Activated T-cell treated with anti-CD3 and anti-CD28 coated beads, Interleukin-2, amount 50 U/mL, for 72 hours (primary cell): ENCODE measurements around the gene TCL1A. TPM values are rescaled to one million over a fixed set of nuclear protein-coding genes. Genes with fewer than 3 reads are reported as not detected.

ENCODE experiments used
- ATAC-seq, 2 donors: fragments of 150-1000 bp; cut with Tn5 transposase; replicated peaks in 1 of 2; 2 replicates each; pipeline ENCODE4 v1.10.0; 2021; ENCODE audit warnings: moderate library complexity in 2 of 2, mild to moderate bottlenecking in 1 of 2
- DNase-seq, 2 donors: peaks; one replicate each; pipeline ENCODE4 v3.0.0; 2021 to 2022; ENCODE audit warnings: mixed read lengths in 1 of 2
- H3K27ac Mint-ChIP-seq: one replicate; pipeline ENCODE4 v1.8.0; 2022; ENCODE audit warnings: mild to moderate bottlenecking, moderate library complexity, mixed read lengths
- H3K27me3 Mint-ChIP-seq: one replicate; pipeline ENCODE4 v1.8.0; 2022; ENCODE audit warnings: low read depth, mixed read lengths
- H3K36me3 Mint-ChIP-seq, 2 donors: one replicate each; pipeline ENCODE4 v1.8.0; 2022; ENCODE audit warnings: mixed read lengths in 2 of 2, mild to moderate bottlenecking in 1 of 2; ENCODE audit not compliant: insufficient read depth in 2 of 2
- H3K4me1 Mint-ChIP-seq: one replicate; pipeline ENCODE4 v1.8.0; 2022; ENCODE audit warnings: low read depth, mixed read lengths
- H3K4me3 Mint-ChIP-seq, 2 donors: one replicate each; pipeline ENCODE4 v1.8.0; 2022; ENCODE audit warnings: mild to moderate bottlenecking in 2 of 2, mixed read lengths in 2 of 2, moderate library complexity in 2 of 2
- H3K9me3 Mint-ChIP-seq, 2 donors: one replicate each; pipeline ENCODE4 v1.8.0; 2022; ENCODE audit warnings: mixed read lengths in 2 of 2
- total RNA-seq, 2 donors: library from RNA; stranded (reverse); gene quantifications; one replicate each; pipeline ENCODE4 v1.2.3, GENCODE V29; 2022

Gene TCL1A
- total RNA-seq, 2 donors from 2014 or later: 0.29 to 1.3 TPM

GRCh38 chr14:95663226-95663797 is 50.6 kb downstream of the TCL1A start:
- Mint-ChIP-seq H3K27ac (no peak overlapping the region), H3K4me3 (no peak overlapping the region), H3K9me3 (no peaks in the 10 kb centered on the region), H3K4me1 (peaks cover 10% of the 10 kb centered on the region), H3K27me3 (peaks cover 17% of the 10 kb centered on the region), H3K36me3 (no peaks in the 10 kb centered on the region)
- ATAC-seq: no peak
- no peak for DNase-seq

DNA sequence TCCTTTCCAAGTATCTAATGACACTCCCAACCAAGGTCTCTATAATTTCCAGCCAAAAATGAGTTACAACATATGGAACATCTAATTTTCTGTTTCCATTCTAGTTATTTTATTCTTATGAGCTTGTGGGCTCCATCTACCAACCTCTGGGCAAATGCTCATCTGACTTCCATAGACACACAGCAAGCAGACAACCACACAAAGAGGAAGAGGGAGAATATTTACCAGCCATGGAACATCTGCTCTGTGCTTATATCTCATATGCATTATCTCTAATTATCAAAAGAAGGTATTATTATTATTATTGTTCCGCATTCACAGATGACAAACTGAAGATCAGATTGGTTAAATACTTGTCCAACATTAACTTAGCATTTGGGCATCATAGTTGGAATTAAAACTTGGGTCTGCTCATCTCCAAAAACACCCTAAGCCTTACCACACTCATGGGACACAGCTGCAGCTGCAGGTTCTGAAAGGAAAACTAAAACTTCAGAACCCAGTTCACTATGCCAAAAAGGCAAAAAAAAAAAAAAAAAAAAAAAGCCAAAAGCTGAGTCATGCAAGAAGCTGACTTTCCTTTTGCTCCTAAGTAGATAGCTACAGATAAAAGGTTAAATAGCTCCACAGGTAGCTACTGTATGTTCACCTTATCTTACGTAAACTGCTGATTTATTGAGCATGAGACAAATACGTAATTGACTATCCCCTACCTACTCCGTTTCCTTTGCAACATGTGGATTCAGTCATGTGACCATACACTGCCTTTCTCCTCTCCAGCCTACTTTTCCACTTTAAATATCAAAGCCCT is 51.3 kb downstream of the TCL1A start:
- no peak for ATAC-seq
- no peak for DNase-seq
- peaks cover 10% of the 10 kb centered on the region for H3K4me1 Mint-ChIP-seq
- no peaks in the 10 kb centered on the region for H3K9me3 Mint-ChIP-seq
- no peaks in the 10 kb centered on the region for H3K36me3 Mint-ChIP-seq
- peaks cover 22% of the 10 kb centered on the region for H3K27me3 Mint-ChIP-seq
- H3K4me3 Mint-ChIP-seq: no peak overlapping the region
- no peak overlapping the region for H3K27ac Mint-ChIP-seq

GRCh38 chr14:95660651-95661515 is 53.0 kb downstream of the TCL1A start:
- peaks cover 33% of the 10 kb centered on the region for H3K27me3 Mint-ChIP-seq
- DNase-seq: no peak
- ATAC-seq: no peak
- no peaks in the 10 kb centered on the region for H3K9me3 Mint-ChIP-seq
- H3K36me3 Mint-ChIP-seq: no peaks in the 10 kb centered on the region
- peaks cover 10% of the 10 kb centered on the region for H3K4me1 Mint-ChIP-seq
- no peak overlapping the region for H3K27ac Mint-ChIP-seq
- no peak overlapping the region for H3K4me3 Mint-ChIP-seq

GRCh38 chr14:95659990-95660385 is 53.9 kb downstream of the TCL1A start:
- H3K27me3 Mint-ChIP-seq: peaks cover 33% of the 10 kb centered on the region
- ATAC-seq (no peak), DNase-seq (no peak)
- no peaks in the 10 kb centered on the region for H3K9me3 Mint-ChIP-seq
- H3K4me1 Mint-ChIP-seq: peaks cover 10% of the 10 kb centered on the region
- H3K4me3 Mint-ChIP-seq: no peak overlapping the region
- no peak overlapping the region for H3K27ac Mint-ChIP-seq
- no peaks in the 10 kb centered on the region for H3K36me3 Mint-ChIP-seq

Other genes starting within 250 kb of the TCL1A start
- gene SYNE3, start 197.5 kb downstream of the TCL1A start, total RNA-seq: 10 to 100 TPM; 59.9 to 66.2 TPM
- gene GLRX5, start 179.1 kb downstream of the TCL1A start, total RNA-seq: 10 to 100 TPM; 23.1 to 26.3 TPM
- not detected for gene TCL1B, start 27.7 kb downstream of the TCL1A start, total RNA-seq
- gene TUNAR, start 162.7 kb upstream of the TCL1A start, total RNA-seq: not detected